Esophagus squamous epithelium (tissue), 4 donors: ENCODE data around the gene CLPTM1L.

Experiments used
- POLR2A ChIP-seq, 4 donors: fragments of 450-650 bp; IDR thresholded peaks; one replicate each; pipeline ENCODE4 v1.6.1; 2017; ENCODE audit warnings: antibody characterized with exemption in 4 of 4, mild to moderate bottlenecking in 4 of 4, moderate library complexity in 3 of 4
- TF ChIP-seq, protein P1 (sequence below), 6 experiments: fragments of 450-650 bp in 4 of 6; fragments of 200-600 bp in 2 of 6; sonication (generic) in 2 of 6; IDR thresholded peaks; one replicate each; pipeline ENCODE4 v1.5.1; 2016 to 2019; ENCODE audit warnings: antibody characterized with exemption in 6 of 6, mild to moderate bottlenecking in 4 of 6, moderate library complexity in 4 of 6

DNA sequence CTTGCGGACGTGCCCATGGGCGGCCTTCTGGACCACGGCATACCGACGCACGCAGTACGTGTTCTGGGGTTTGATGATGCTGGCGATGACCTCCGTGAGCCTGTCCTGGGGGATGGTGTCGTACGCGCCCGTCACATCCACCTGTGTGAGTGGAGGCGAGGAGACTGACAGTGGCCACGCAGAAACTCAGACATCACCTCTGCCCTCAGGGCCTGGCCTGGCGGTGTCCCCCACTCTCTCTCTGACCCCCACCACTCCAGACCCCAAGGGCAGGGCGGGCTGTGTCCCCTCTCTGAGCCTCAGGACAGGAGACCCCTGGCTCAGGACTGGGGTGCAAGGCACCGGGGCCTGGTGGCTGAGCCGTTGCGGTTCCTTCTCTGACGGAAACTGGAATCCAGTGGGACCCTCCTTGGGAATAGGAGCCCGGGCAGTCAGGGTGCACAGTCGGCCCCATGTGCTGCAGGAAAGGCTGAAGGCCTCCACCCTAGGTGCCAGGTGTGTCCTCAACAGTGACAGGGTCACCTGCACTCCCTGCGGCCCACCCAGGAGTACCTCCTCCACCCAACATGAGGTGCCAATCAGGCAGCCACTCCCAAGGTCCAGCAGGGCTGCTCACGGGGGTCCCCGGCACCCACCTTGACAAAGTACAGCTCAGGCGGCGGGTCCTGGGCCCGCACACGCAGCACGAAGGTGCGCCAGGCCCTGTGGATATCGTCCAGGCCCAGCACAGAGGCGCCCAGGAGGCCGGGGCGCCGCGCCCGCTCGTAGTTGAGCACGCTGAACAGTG, 66.0 kb downstream of the CLPTM1L start:
- TF ChIP-seq, protein P1, sequence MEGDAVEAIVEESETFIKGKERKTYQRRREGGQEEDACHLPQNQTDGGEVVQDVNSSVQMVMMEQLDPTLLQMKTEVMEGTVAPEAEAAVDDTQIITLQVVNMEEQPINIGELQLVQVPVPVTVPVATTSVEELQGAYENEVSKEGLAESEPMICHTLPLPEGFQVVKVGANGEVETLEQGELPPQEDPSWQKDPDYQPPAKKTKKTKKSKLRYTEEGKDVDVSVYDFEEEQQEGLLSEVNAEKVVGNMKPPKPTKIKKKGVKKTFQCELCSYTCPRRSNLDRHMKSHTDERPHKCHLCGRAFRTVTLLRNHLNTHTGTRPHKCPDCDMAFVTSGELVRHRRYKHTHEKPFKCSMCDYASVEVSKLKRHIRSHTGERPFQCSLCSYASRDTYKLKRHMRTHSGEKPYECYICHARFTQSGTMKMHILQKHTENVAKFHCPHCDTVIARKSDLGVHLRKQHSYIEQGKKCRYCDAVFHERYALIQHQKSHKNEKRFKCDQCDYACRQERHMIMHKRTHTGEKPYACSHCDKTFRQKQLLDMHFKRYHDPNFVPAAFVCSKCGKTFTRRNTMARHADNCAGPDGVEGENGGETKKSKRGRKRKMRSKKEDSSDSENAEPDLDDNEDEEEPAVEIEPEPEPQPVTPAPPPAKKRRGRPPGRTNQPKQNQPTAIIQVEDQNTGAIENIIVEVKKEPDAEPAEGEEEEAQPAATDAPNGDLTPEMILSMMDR (IDR thresholded peaks at IDR 0.05), result no peak
- TF ChIP-seq POLR2A (IDR thresholded peaks at IDR 0.05), result no peak
